ENCODE data around the gene MFRP. TPM values are rescaled to one million over a fixed set of nuclear protein-coding genes. Genes with fewer than 3 reads are reported as not detected.

MFRP gene
- polyA plus RNA-seq, 2 of the 4 experiments (the other 2 are of a cell fraction), result not detected

DNA sequence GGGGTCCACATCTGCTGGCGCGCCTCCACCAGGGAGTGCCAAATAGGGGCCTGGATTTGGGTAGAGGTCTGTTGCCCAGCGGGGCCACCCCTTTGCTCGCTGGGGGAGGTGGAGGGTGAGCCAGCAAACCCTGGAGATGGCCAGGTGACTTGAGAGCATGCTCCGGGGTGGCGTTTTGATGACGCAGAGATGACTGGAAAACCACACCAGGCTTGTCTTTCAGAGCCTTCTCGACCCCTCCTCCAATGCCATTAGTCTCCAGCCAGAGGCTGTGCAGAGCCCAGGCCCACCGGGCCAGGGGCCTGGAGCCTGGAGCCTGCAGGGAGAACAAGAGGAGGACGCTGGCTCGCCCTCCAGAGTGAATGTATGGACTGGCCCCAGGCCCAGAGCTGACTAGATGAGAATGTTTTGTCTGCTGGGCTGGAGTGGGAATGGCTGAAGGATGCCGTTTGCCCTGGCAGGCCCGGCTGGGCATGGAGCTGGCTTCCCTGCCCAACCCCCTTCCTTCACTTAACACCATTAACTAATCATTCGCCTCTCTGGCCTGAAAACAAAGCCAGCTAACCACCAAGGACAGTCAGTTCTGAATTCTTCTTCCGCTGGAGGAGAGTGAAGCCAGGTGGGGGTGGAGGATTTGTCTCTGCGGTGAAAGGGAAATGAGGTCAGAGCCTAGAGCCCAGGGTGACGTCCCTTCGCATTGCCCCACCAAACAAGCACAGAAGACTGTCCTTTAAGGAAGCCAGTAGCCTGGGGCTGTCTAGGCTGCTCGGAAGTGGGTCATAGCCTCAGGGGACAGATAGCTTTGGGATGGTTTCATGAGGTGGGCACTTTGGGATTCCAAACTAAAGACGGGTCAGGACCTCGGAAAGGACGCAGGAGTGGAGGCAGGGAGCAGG, 28.0 kb downstream of the MFRP start:
- Histone ChIP-seq H3K27ac (peak overlapping the region in 1 of 2 experiments; percentile 50; a peak in 2 of 6 replicates), H3K4me1 (peaks cover 43% of the 10 kb centered on the region), H3K4me3 (no peak overlapping the region), H3K4me2 (peak overlapping the region; percentile 14; the same call in 1 of the 3 replicates), H3K9me3 (no peaks in the 10 kb centered on the region)
- ATAC-seq (no peak), FAIRE-seq (no peak), DNase-seq (ENCODE audit: low read depth in 1 of 2, low spot score in 1 of 2) (no peak)
- 74% methylated on average over 20 of the region's 22 CpGs for WGBS (ENCODE audit: missing lambda C conversion rate)
- ChIA-PET CTCF (interaction anchor here (0.6 to 11.6 kb wide), 8 partner anchors 8 to 157 kb away, joined by 3 to 160 read pairs (median 4); partner anchors contain the start of gene C1QTNF5), POLR2A (no interaction called here)
- TF ChIP-seq RNF2 (IDR thresholded peaks at IDR 0.05; ENCODE audit: borderline replicate concordance, low read depth), result no peak
- TF ChIP-seq EHMT2 (IDR thresholded peaks at IDR 0.05; ENCODE audit: low read depth), result no peak
- TF ChIP-seq POLR2AphosphoS2 (conservative IDR thresholded peaks at IDR 0.05; ENCODE audit: low read length), result no peak
- TF ChIP-seq, protein P1, sequence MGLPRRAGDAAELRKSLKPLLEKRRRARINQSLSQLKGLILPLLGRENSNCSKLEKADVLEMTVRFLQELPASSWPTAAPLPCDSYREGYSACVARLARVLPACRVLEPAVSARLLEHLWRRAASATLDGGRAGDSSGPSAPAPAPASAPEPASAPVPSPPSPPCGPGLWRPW (IDR thresholded peaks at IDR 0.05), result no peak
- no peak for TF ChIP-seq PHF8 (IDR thresholded peaks at IDR 0.05; ENCODE audit: borderline replicate concordance, low read depth)
- TF ChIP-seq EP300 (IDR thresholded peaks at IDR 0.05), result no peak
- TF ChIP-seq JUNB (IDR thresholded peaks at IDR 0.05), result no peak
- no peak for TF ChIP-seq TP53 (CRISPR knock-in tag; IDR thresholded peaks at IDR 0.05)
- no peak for TF ChIP-seq NR3C1 (IDR thresholded peaks at IDR 0.05)
- TF ChIP-seq HEYL (CRISPR knock-in tag; IDR thresholded peaks at IDR 0.05), result no peak
- TF ChIP-seq, protein P2, sequence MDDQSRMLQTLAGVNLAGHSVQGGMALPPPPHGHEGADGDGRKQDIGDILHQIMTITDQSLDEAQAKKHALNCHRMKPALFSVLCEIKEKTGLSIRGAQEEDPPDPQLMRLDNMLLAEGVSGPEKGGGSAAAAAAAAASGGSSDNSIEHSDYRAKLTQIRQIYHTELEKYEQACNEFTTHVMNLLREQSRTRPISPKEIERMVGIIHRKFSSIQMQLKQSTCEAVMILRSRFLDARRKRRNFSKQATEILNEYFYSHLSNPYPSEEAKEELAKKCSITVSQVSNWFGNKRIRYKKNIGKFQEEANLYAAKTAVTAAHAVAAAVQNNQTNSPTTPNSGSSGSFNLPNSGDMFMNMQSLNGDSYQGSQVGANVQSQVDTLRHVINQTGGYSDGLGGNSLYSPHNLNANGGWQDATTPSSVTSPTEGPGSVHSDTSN (IDR thresholded peaks at IDR 0.05), result no peak
- no peak for TF ChIP-seq HOXB13 (CRISPR knock-in tag; IDR thresholded peaks at IDR 0.05; ENCODE audit: low read depth)
- TF ChIP-seq, protein P3, sequence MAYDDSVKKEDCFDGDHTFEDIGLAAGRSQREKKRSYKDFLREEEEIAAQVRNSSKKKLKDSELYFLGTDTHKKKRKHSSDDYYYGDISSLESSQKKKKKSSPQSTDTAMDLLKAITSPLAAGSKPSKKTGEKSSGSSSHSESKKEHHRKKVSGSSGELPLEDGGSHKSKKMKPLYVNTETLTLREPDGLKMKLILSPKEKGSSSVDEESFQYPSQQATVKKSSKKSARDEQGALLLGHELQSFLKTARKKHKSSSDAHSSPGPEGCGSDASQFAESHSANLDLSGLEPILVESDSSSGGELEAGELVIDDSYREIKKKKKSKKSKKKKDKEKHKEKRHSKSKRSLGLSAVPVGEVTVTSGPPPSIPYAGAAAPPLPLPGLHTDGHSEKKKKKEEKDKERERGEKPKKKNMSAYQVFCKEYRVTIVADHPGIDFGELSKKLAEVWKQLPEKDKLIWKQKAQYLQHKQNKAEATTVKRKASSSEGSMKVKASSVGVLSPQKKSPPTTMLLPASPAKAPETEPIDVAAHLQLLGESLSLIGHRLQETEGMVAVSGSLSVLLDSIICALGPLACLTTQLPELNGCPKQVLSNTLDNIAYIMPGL (CRISPR knock-in tag; IDR thresholded peaks at IDR 0.05; ENCODE audit: borderline replicate concordance), result no peak
- TF ChIP-seq, protein P4, sequence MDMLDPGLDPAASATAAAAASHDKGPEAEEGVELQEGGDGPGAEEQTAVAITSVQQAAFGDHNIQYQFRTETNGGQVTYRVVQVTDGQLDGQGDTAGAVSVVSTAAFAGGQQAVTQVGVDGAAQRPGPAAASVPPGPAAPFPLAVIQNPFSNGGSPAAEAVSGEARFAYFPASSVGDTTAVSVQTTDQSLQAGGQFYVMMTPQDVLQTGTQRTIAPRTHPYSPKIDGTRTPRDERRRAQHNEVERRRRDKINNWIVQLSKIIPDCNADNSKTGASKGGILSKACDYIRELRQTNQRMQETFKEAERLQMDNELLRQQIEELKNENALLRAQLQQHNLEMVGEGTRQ (IDR thresholded peaks at IDR 0.05), result no peak
- no peak for TF ChIP-seq SREBF2 (IDR thresholded peaks at IDR 0.05)
- no peak for TF ChIP-seq MAFK (IDR thresholded peaks at IDR 0.05; ENCODE audit: partially characterized antibody)

DNA sequence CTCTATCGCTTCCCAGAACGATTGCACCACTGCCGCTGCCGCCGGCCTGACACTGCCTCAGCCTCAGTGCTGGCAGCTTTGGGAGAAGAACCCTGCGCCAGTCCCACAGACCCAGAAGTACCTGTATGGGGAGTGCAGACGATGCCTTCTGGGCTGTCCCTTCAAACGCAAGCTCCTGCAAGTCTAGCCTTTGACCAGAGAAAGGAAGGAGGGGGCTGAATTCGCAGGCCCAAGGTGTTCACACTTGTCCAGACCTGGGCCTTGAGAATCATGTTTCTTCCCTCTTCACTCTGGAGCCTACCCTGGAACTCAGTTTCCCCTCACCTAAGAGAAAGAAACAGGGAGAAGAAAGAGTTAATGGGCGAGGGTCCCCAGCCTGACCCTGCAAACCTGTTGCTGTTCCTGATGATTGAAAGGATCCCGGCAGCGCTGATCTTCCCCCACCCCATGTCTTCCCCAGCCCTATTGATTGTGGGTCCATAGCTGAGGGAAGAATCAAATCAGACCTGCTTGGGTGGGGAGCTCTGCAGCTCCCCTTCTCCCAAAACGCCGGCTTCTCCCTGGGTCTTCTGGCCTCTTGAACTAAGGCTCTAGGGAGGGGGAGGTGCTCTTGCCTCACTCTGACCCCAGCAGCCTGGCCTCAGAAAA, 28.8 kb downstream of the MFRP start:
- DNase-seq (ENCODE audit: low read depth in 1 of 2, low spot score in 1 of 2), result no peak
- 90% methylated on average over 14 of the region's 14 CpGs for WGBS (ENCODE audit: missing lambda C conversion rate)
- Histone ChIP-seq H3K4me1 (peaks cover 43% of the 10 kb centered on the region), H3K27ac (peak overlapping the region in 1 of 2 experiments; percentile 79; a peak in 2 of 6 replicates), H3K9me3 (no peaks in the 10 kb centered on the region), H3K4me2 (peak overlapping the region; percentile 98), H3K4me3 (no peak overlapping the region)
- no peak for FAIRE-seq
- no peak for ATAC-seq
- ChIA-PET CTCF (interaction anchor here (1.0 to 1.4 kb wide), 3 partner anchors 9 to 157 kb away, joined by 3 to 5 read pairs (median 4); no protein-coding TSS in a partner anchor), POLR2A (no interaction called here)
- TF ChIP-seq SREBF2 (IDR thresholded peaks at IDR 0.05) (no peak), ESRRA (IDR thresholded peaks at IDR 0.05; ENCODE audit: borderline replicate concordance, low read length) (no peak), MAFK (IDR thresholded peaks at IDR 0.05; ENCODE audit: partially characterized antibody) (no peak), MAZ (IDR thresholded peaks at IDR 0.05; ENCODE audit: borderline replicate concordance, low read depth, low read length) (no peak), RNF2 (IDR thresholded peaks at IDR 0.05; ENCODE audit: borderline replicate concordance, low read depth) (no peak), NR3C1 (IDR thresholded peaks at IDR 0.05) (no peak), PHF8 (IDR thresholded peaks at IDR 0.05; ENCODE audit: borderline replicate concordance, low read depth) (no peak), HDAC2 (IDR thresholded peaks at IDR 0.05) (no peak), RARB (CRISPR knock-in tag; IDR thresholded peaks at IDR 0.05) (no peak), HOXB13 (CRISPR knock-in tag; IDR thresholded peaks at IDR 0.05; ENCODE audit: low read depth) (no peak), HEYL (CRISPR knock-in tag; IDR thresholded peaks at IDR 0.05) (no peak), KDM5A (IDR thresholded peaks at IDR 0.05) (no peak), EHF (CRISPR knock-in tag; IDR thresholded peaks at IDR 0.05) (no peak), JUNB (IDR thresholded peaks at IDR 0.05) (no peak), EP300 (IDR thresholded peaks at IDR 0.05) (no peak), CHD4 (IDR thresholded peaks at IDR 0.05; ENCODE audit: borderline replicate concordance) (no peak), POLR2AphosphoS2 (conservative IDR thresholded peaks at IDR 0.05; ENCODE audit: low read length) (no peak)

Data from A549 (cell line).